ENCODE results near the gene HES1. TPM values are rescaled to one million over a fixed set of nuclear protein-coding genes. Genes with fewer than 3 reads are reported as not detected.

The HES1 gene
- polyA plus RNA-seq, 3 donors, result 0.17 to 66.6 (median 0.26) TPM

DNA sequence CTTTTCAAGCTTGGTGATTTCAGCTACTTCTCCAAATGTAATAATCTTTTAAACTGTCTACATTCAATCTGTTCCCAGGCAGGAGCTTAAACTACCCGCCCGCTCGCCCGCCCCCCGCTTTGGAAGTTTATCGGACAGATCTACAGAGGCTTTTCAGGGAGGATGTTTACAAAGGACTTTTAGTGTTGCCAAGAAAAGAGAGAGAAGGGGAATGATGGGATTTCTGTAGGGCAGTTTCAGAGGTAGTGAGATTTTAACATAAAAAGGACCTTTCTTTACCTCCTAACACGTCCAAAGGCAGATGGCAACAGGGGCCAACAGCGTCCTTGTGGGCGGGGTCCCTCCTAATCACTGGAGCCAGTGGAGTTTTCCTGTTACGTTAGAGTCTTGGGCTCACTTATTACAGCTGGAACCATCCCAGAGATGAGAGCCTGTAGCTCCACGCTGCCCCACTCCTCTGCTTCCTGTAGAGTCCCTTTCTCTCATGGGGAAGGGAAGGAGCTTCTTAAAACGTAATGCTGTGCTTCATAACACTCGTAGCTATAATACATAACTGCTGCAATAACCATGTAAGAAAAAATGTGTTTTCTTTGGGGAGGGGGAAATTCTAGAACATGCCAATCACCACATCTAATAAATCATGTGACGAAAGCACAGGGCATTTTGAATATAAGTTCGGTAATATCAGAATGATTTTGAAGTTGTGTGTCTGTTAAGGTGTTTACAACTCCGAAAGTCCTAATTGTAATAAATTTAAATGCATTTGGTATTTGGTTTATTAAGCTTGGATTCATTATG, 30.9 kb downstream of the HES1 start:
- Histone ChIP-seq H3K27me3 (ENCODE audit: control insufficient read depth in 2 of 2, insufficient read depth in 2 of 2, low read length in 2 of 2) (peaks cover 0 to 12% of the 10 kb centered on the region in 2 donors), H3K79me2 (ENCODE audit: insufficient read depth, low read length) (no peaks in the 10 kb centered on the region), H3K36me3 (replicated peaks in 1 of 2; ENCODE audit: control insufficient read depth in 1 of 2, insufficient read depth in 2 of 2, low read length in 2 of 2) (no peaks in the 10 kb centered on the region), H4K20me1 (ENCODE audit: insufficient read depth, low read length) (no peaks in the 10 kb centered on the region), H3K4me3 (replicated peaks in 1 of 3; ENCODE audit: low read depth in 2 of 3, low read length in 3 of 3) (no peak overlapping the region), H3K9ac (ENCODE audit: insufficient read depth, low read length, poor library complexity, severe bottlenecking) (no peak overlapping the region), H3K9me3 (replicated peaks in 1 of 2; ENCODE audit: control insufficient read depth in 1 of 2, insufficient read depth in 1 of 2, low read length in 2 of 2) (no peaks in the 10 kb centered on the region), H3K27ac (ENCODE audit: low read depth in 1 of 2, low read length in 2 of 2) (no peak overlapping the region), H3K4me1 (ENCODE audit: control insufficient read depth in 1 of 2, insufficient read depth in 2 of 2, low read length in 2 of 2) (peaks cover 8 to 22% of the 10 kb centered on the region in 2 donors), H2AFZ (ENCODE audit: insufficient read depth, low read depth, low read length, poor library complexity, severe bottlenecking) (no peak overlapping the region), H3K4me2 (replicated peaks; ENCODE audit: extremely low read depth, low read length, poor library complexity, severe bottlenecking) (no peak overlapping the region)
- intact Hi-C loops (cut with micrococcal nuclease), result no loop called here
- peaks cover 13 to 33% (median 15%) of the 10 kb centered on the region in 3 donors for H3K27me3 Mint-ChIP-seq (ENCODE audit: low read depth in 3 of 3)
- TF ChIP-seq CTCF (IDR thresholded peaks at IDR 0.05), result no peak
- H3K4me3 Mint-ChIP-seq, result no peak overlapping the region
- H3K4me1 Mint-ChIP-seq, result peaks cover 36% of the 10 kb centered on the region
- H3K27ac Mint-ChIP-seq, result no peak overlapping the region
- whole genome bisulfite sequencing (ENCODE audit: insufficient coverage), result 100% methylated on average over 1 of the region's 16 CpGs
- no peak for DNase-seq
- H3K9me3 Mint-ChIP-seq, result peaks cover 0 to 2% (median 0%) of the 10 kb centered on the region in 7 donors
- no peaks in the 10 kb centered on the region for H3K36me3 Mint-ChIP-seq

- no peaks in the 10 kb centered on the region for H3K79me2 ChIP-seq (ENCODE audit: insufficient read depth, low read length)
- H3K27ac ChIP-seq (ENCODE audit: low read depth in 1 of 2, low read length in 2 of 2), result peak overlapping the region in 1 of 2 donors; percentile 41
- DNase-seq, result peak in 2 of 3 donors; percentile 14 to 29
- peaks cover 8 to 22% of the 10 kb centered on the region in 2 donors for H3K4me1 ChIP-seq (ENCODE audit: control insufficient read depth in 1 of 2, insufficient read depth in 2 of 2, low read length in 2 of 2)
- H3K4me2 ChIP-seq (replicated peaks; ENCODE audit: extremely low read depth, low read length, poor library complexity, severe bottlenecking), result peak overlapping the region; percentile 15
- no peaks in the 10 kb centered on the region for H3K9me3 ChIP-seq (replicated peaks in 1 of 2; ENCODE audit: control insufficient read depth in 1 of 2, insufficient read depth in 1 of 2, low read length in 2 of 2)
- peak overlapping the region in 1 of 3 experiments; percentile 13 for H3K4me3 ChIP-seq (replicated peaks in 1 of 3; ENCODE audit: low read depth in 2 of 3, low read length in 3 of 3)
- H4K20me1 ChIP-seq (ENCODE audit: insufficient read depth, low read length), result no peaks in the 10 kb centered on the region
- TF ChIP-seq CTCF (IDR thresholded peaks at IDR 0.05), result no peak
- Mint-ChIP-seq H3K9me3 (peaks cover 0 to 2% (median 0%) of the 10 kb centered on the region in 7 donors), H3K36me3 (no peaks in the 10 kb centered on the region), H3K4me1 (peaks cover 36% of the 10 kb centered on the region), H3K4me3 (peak overlapping the region in 1 of 2 donors; percentile 60), H3K27me3 (ENCODE audit: low read depth in 3 of 3) (peaks cover 13 to 25% (median 15%) of the 10 kb centered on the region in 3 donors), H3K27ac (peak overlapping the region in 4 of 7 donors; percentile 16 to 80 (median 46))
- H3K9ac ChIP-seq (ENCODE audit: insufficient read depth, low read length, poor library complexity, severe bottlenecking), result no peak overlapping the region
- H3K27me3 ChIP-seq (ENCODE audit: control insufficient read depth in 2 of 2, insufficient read depth in 2 of 2, low read length in 2 of 2), result peaks cover 0 to 8% of the 10 kb centered on the region in 2 donors
- intact Hi-C loops (cut with micrococcal nuclease), result no loop called here
- WGBS (ENCODE audit: insufficient coverage), result 0% methylated on average over 2 of the region's 5 CpGs
- H3K36me3 ChIP-seq (replicated peaks in 1 of 2; ENCODE audit: control insufficient read depth in 1 of 2, insufficient read depth in 2 of 2, low read length in 2 of 2), result no peaks in the 10 kb centered on the region
- no peak overlapping the region for H2AFZ ChIP-seq (ENCODE audit: insufficient read depth, low read depth, low read length, poor library complexity, severe bottlenecking)
Observed at GRCh38 chr3:194167480-194168282, 31.7 kb downstream of the HES1 start.

Data from CD14-positive monocyte (primary cell).